Measurements from ENCODE around the gene GABRA6.
"Not testable (repeated sequence)": the region's sequence is repeated elsewhere in the genome, so short reads cannot be mapped to it uniquely, and the experiment has no call there.

GABRA6 gene

DNA sequence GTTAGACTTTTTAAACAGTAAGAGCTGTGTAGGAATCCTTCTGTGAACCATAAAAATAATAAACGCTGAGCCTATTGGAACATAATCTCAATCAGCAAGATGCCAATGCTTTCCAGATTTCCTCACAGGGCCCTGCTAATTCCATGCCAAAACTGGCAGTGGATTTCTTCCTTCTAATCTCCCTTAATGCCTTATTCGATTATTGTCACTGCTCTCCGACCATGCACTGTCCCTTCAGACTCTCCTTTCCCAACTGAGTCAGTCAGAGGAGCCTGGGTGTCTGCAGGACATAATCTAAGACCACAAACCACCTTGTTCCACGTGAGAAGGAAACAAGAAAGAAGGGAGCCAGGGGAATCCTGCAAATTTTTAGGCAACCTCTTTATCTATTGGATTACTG is at the start of gene GABRA6:
TSS of gene GABRA6 (plus strand) at position 261 of the 400 bp plus-strand sequence. CDS start 269 bp downstream, outside the sequence.
- no peak for TF ChIP-seq POLR2A (IDR thresholded peaks at IDR 0.05; ENCODE audit: low read depth, low read length)

DNA sequence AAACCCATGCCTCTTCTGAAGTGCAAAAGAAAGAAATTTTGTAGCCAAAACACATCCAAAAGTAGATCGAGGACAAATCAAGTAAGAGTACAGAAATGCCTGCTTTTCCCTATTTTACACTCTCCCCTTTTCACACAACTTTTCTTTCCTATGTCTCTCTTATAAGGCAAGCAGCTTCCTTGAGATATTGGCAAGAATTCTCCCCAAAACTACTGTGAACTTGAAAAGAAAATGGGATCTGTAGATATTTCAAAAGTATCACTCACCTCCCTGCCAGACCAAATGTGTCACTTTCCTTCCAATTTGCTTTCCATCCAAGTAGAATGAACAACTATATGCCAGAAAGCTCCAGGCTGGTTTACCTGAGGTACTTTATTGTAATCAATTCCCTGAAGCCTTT is 47.9 kb upstream of the GABRA6 start:
- FAIRE-seq = no peak
- DNase-seq (ENCODE audit: insufficient read length, low spot score) = no peak
- no peak for TF ChIP-seq POLR2A (IDR thresholded peaks at IDR 0.05; ENCODE audit: low read depth, low read length)

More for the DNA sequence above, at the start of gene GABRA6:
- no peak for DNase-seq (ENCODE audit: insufficient read length, low spot score)
- no peak for FAIRE-seq

DNA sequence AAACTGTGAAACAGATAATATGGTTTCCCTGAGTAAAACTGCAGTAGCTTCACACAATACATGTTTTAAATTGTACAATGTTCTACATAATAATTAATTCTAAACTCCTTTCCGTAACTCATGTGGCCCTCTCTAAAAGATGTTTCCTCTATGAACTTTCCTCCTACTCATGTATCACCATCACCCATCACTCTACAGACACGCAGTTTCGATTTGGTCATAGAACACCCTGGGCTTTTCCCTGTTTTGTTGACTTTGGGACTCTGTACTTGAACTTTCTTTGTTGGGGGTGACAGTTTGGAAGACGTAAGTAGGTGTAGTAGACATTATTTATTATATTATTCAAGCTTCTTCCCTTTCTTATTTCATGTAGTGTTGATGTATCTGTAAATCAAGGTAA is 44.1 kb upstream of the GABRA6 start:
- no peak for TF ChIP-seq POLR2A (IDR thresholded peaks at IDR 0.05; ENCODE audit: low read depth, low read length)
- FAIRE-seq (no peak), DNase-seq (ENCODE audit: insufficient read length, low spot score) (no peak)

GRCh38 chr5:161645264-161645663 is 40.3 kb upstream of the GABRA6 start:
- no peak for DNase-seq (ENCODE audit: insufficient read length, low spot score)
- no peak for TF ChIP-seq POLR2A (IDR thresholded peaks at IDR 0.05; ENCODE audit: low read depth, low read length)
- no peak for FAIRE-seq

DNA sequence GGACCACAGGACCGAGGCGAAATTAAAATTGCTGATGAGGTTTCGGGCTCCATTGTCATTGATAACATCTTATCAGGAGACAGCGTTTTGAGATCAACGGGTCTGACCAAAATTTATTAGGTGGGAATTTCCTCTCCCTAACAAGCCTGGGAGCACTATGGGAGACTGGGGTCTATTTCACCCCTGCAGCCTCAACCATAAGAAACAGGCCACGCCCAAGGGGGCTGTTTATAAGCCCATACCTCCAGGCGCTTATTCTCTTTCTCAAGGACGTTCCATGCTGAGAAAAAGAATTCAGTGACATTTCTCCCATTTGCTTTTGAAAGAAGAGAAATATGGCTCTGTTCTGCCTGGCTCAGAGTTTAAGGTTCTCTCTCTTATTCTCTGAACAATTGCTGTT is 33.6 kb upstream of the GABRA6 start:
- FAIRE-seq; DNase-seq (ENCODE audit: insufficient read length, low spot score): not testable (repeated sequence)

GRCh38 chr5:161660806-161661205 is 24.7 kb upstream of the GABRA6 start:
- no peak for DNase-seq (ENCODE audit: insufficient read length, low spot score)
- no peak for TF ChIP-seq POLR2A (IDR thresholded peaks at IDR 0.05; ENCODE audit: low read depth, low read length)
- FAIRE-seq = no peak

DNA sequence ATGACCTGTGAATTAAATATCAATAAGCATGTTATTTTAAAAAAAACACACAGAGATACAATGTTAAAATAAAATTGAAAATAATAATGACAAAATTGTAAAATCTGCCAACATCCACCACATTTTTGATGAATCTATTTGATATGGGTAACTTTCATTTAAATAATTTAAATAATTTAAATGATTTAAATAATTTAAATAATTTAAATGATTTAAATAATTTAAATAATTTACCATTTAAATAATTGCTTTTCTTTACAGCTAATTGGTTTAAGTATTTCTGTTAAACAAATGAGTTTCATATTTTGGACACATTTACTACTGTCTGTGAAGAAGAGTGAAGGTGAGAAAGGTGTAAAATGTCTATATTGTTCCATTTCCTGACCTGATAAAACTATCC is 22.1 kb upstream of the GABRA6 start:
- no peak for DNase-seq (ENCODE audit: insufficient read length, low spot score)
- TF ChIP-seq POLR2A (IDR thresholded peaks at IDR 0.05; ENCODE audit: low read depth, low read length) = no peak
- no peak for FAIRE-seq

DNA sequence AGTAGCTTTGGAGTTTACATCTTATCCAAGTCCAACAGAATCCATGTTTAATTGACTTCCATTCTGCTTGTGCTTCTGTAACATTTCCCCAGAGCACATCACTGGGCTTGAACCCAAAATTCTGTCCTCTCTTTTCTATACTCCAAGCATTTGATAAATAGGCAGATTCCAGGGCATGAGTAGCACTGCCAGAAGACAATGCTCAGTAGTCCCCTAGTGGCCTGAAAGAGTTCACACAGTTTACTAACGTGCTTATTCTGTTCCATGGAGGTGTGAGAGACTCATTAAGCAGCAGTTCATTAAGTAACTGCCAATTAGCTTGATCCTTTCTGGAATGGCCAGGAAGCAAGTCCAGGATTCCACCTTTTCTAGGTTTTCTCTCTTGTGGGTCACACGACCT is 9.4 kb upstream of the GABRA6 start:
- FAIRE-seq (no peak), DNase-seq (ENCODE audit: insufficient read length, low spot score) (no peak)
- TF ChIP-seq POLR2A (IDR thresholded peaks at IDR 0.05; ENCODE audit: low read depth, low read length) = no peak

GRCh38 chr5:161686149-161686548 is 628 bp downstream of the GABRA6 start:
- TF ChIP-seq POLR2A (IDR thresholded peaks at IDR 0.05; ENCODE audit: low read depth, low read length) = no peak
- DNase-seq (ENCODE audit: insufficient read length, low spot score) (no peak), FAIRE-seq (no peak)

GRCh38 chr5:161686881-161687280 is 1.4 kb downstream of the GABRA6 start:
- no peak for FAIRE-seq
- DNase-seq (ENCODE audit: insufficient read length, low spot score) = no peak
- no peak for TF ChIP-seq POLR2A (IDR thresholded peaks at IDR 0.05; ENCODE audit: low read depth, low read length)

DNA sequence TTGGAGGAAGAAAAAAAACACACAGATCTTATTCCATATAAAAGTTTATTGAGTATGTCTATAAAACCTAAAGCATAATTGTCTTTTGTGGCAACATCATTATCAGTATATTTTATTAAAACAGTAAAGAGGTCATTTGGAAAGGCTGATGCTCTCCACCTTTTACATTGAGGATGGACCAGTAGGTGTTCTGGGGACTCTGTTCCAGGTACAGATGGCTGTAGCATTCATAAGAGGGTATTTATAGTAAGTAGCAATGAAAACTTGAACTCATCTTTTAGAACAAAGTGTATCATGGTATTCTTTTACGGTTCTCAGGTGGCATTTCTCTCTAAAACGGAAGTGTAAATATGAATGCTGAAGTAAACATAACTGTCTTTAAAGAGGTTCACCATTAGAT is 1.8 kb downstream of the GABRA6 start:
- no peak for TF ChIP-seq POLR2A (IDR thresholded peaks at IDR 0.05; ENCODE audit: low read depth, low read length)
- DNase-seq (ENCODE audit: insufficient read length, low spot score) = no peak
- FAIRE-seq = no peak

DNA sequence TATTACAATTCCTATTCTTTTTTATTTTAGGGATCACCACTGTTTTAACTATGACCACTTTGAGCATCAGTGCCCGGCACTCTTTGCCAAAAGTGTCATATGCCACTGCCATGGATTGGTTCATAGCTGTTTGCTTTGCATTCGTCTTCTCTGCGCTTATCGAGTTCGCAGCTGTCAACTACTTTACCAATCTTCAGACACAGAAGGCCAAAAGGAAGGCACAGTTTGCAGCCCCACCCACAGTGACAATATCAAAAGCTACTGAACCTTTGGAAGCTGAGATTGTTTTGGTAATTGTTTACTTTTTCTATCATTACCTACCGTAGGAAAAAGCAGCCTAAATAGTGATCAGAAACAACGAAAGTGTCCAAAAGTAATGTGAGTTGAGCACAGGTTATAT is 6.4 kb downstream of the GABRA6 start:
- no peak for TF ChIP-seq POLR2A (IDR thresholded peaks at IDR 0.05; ENCODE audit: low read depth, low read length)

DNA sequence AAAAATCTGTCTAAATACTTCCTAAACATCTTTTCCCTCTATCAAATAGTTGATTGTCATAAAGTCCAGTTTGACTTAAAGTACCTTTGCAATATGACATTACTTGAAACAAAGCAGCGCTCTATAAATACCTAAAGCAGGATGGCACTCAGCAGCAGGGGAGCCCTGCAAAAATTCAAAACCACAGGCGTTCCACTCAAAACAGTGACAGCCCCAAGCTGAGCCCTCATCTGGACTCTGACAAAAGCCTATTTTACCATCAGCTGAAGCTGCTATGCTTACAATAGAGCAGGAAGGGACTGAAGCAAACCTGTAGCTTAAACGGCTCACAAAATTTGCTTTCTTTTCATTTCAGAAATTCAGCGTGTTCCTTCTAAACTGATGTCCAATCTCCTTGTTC is 11.5 kb downstream of the GABRA6 start:
- TF ChIP-seq POLR2A (IDR thresholded peaks at IDR 0.05; ENCODE audit: low read depth, low read length) = no peak
- FAIRE-seq = no peak

More for the DNA sequence above, 6.4 kb downstream of the GABRA6 start:
- FAIRE-seq (no peak), DNase-seq (ENCODE audit: insufficient read length, low spot score) (no peak)

DNA sequence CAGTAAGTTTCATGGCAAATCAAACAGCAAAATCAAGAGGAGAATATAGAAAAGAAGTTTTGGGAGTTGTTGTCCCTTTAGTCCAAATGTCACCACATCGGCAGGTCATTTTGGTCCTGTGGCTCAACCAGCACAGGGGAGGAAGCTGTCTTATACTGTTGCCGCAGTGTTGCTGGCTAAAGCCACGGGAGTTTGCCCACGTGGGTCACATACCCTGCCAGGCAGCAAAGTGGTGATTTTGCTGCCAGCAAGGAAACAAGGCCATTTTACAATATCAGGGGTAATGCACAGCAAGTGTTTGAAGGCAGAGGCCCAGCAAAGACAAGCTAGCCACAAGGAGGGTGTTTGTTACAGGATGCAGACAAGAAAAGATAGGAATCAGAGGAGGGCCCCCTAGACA is 14.5 kb downstream of the GABRA6 start:
- FAIRE-seq (no peak), DNase-seq (ENCODE audit: insufficient read length, low spot score) (no peak)
- no peak for TF ChIP-seq POLR2A (IDR thresholded peaks at IDR 0.05; ENCODE audit: low read depth, low read length)

More for the DNA sequence above, 11.5 kb downstream of the GABRA6 start:
- DNase-seq (ENCODE audit: insufficient read length, low spot score) = no peak

- no peak for FAIRE-seq
- no peak for DNase-seq (ENCODE audit: insufficient read length, low spot score)
- TF ChIP-seq POLR2A (IDR thresholded peaks at IDR 0.05; ENCODE audit: low read depth, low read length) = no peak
Observed at GRCh38 chr5:161703528-161703927, 18.0 kb downstream of the GABRA6 start.

DNA sequence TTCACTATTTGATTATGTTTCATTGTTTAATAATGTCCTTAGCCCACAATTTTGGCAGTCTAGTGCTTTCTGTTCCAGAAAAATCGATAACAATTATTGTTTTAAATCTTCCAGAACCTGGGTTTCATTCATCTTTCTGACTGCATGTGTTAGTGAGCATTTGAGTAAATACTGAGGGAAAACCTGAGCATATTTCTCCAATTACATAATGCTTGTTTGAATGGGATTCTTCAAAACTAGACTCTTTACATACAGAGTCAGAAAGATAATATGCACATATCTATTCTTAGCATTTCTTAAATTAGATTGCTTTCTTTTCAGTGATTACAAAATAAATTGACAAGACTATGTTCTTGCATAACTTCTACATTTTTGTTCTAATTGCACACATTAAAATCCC is 21.9 kb downstream of the GABRA6 start:
- no peak for TF ChIP-seq POLR2A (IDR thresholded peaks at IDR 0.05; ENCODE audit: low read depth, low read length)
- no peak for FAIRE-seq
- no peak for DNase-seq (ENCODE audit: insufficient read length, low spot score)
